WTC11 (cell line): ENCODE data around the gene TMEM17. TPM values are rescaled to one million over a fixed set of nuclear protein-coding genes. Genes with fewer than 3 reads are reported as not detected.

ENCODE experiments used
- ATAC-seq: fragments of 200-7000 bp; cut with Tn5 transposase; 2 replicates; pipeline ENCODE4 v1.10.0; 2021; ENCODE audit warnings: mild to moderate bottlenecking, moderate library complexity
- CTCF ChIA-PET: fragments of 300-600 bp; sonication (Branson Sonifier 250); formaldehyde crosslinking; loops from one replicate; lab custom pipeline; 2021; ENCODE audit warnings: antibody characterized with exemption; lab: Charles Lee
- POLR2A ChIA-PET: fragments of 350-600 bp; sonication (Branson Sonifier 250); formaldehyde crosslinking; loops from one replicate; lab custom pipeline; 2021; ENCODE audit warnings: antibody characterized with exemption; lab: Charles Lee
- DNase-seq: peaks from one replicate; pipeline ENCODE4 v3.0.0; 2021; ENCODE audit warnings: low spot score
- H3K27ac Mint-ChIP-seq: 2 replicates; pipeline ENCODE4 v1.8.0; 2021; ENCODE audit warnings: mixed read lengths
- H3K27me3 Mint-ChIP-seq: 2 replicates; pipeline ENCODE4 v1.8.0; 2021; ENCODE audit warnings: low read depth, mild to moderate bottlenecking, moderate library complexity, mixed read lengths
- H3K36me3 Mint-ChIP-seq: 2 replicates; pipeline ENCODE4 v1.8.0; 2021; ENCODE audit warnings: mixed read lengths
- H3K4me1 Mint-ChIP-seq: 2 replicates; pipeline ENCODE4 v1.8.0; 2022; ENCODE audit warnings: mixed read lengths
- H3K4me3 Mint-ChIP-seq: 2 replicates; pipeline ENCODE4 v1.8.0; 2021; ENCODE audit warnings: mild to moderate bottlenecking, moderate library complexity, mixed read lengths
- H3K9me3 Mint-ChIP-seq: 2 replicates; pipeline ENCODE4 v1.8.0; 2021; ENCODE audit warnings: mixed read lengths
- AFF4 ChIP-seq: sonication (generic); formaldehyde crosslinking; IDR thresholded peaks from 2 replicates; pipeline ENCODE4 v1.8.1; 2023; ENCODE audit warnings: mild to moderate bottlenecking, missing genetic modification reagents, borderline replicate concordance
- CDX4 ChIP-seq: fragments of 250-450 bp; sonication (Bioruptor Pico); IDR thresholded peaks from 2 replicates; pipeline ENCODE4 v1.9.0; 2021; ENCODE audit warnings: moderate library complexity, mild to moderate bottlenecking, inconsistent platforms, borderline replicate concordance
- FOXJ3 ChIP-seq: sonication (generic); formaldehyde crosslinking; IDR thresholded peaks from 2 replicates; pipeline ENCODE4 v1.9.0; 2021; ENCODE audit warnings: missing genetic modification reagents, mild to moderate bottlenecking, borderline replicate concordance
- GABPB1 ChIP-seq: sonication (generic); formaldehyde crosslinking; IDR thresholded peaks from 2 replicates; pipeline ENCODE4 v1.8.1; 2023; ENCODE audit warnings: mild to moderate bottlenecking, missing genetic modification reagents
- GTF2I ChIP-seq: fragments of 250-450 bp; sonication (Bioruptor Pico); conservative IDR thresholded peaks from 2 replicates; pipeline ENCODE4 v1.4.0; 2021; ENCODE audit warnings: mild to moderate bottlenecking
- PRDM15 ChIP-seq: sonication (generic); formaldehyde crosslinking; IDR thresholded peaks from 2 replicates; pipeline ENCODE4 v1.8.0; 2022; ENCODE audit warnings: missing genetic modification reagents
- RORB ChIP-seq: fragments of 250-450 bp; sonication (Bioruptor Pico); IDR thresholded peaks from 2 replicates; pipeline ENCODE4 v1.9.0; 2021; ENCODE audit warnings: mild to moderate bottlenecking
- TCF7 ChIP-seq: sonication (generic); formaldehyde crosslinking; IDR thresholded peaks from 2 replicates; pipeline ENCODE4 v1.8.0; 2022; ENCODE audit warnings: mild to moderate bottlenecking, low read depth, missing genetic modification reagents, moderate library complexity
- ZNF263 ChIP-seq: sonication (generic); formaldehyde crosslinking; IDR thresholded peaks from 2 replicates; pipeline ENCODE4 v1.8.1; 2022; ENCODE audit warnings: low read depth, mild to moderate bottlenecking, moderate library complexity, missing genetic modification reagents
- ZSCAN18 ChIP-seq: fragments of 250-450 bp; sonication (Bioruptor Pico); IDR thresholded peaks from 2 replicates; pipeline ENCODE4 v2.1.2; 2022; ENCODE audit warnings: mild to moderate bottlenecking, moderate library complexity
- total RNA-seq: library from RNA; stranded (reverse); gene quantifications from 3 replicates; pipeline ENCODE4 v1.2.3, GENCODE V29; 2021

TMEM17 gene
- total RNA-seq, 1 experiment from 2014 or later = 1.2 TPM

- Mint-ChIP-seq H3K27ac (no peak overlapping the region), H3K27me3 (no peaks in the 10 kb centered on the region), H3K4me1 (peaks cover 34% of the 10 kb centered on the region), H3K4me3 (no peak overlapping the region), H3K9me3 (peaks cover 16% of the 10 kb centered on the region), H3K36me3 (peaks cover 4% of the 10 kb centered on the region; the same call in 1 of the 2 replicates)
- DNase-seq (no peak), ATAC-seq (no peak)
- POLR2A ChIA-PET = interaction anchor here (2.0 kb wide), 1 partner anchor 22 kb away, joined by 5 read pairs; the partner anchor contains the start of gene TMEM17
- TF ChIP-seq ZNF263 (CRISPR knock-in tag) (no peak), ZSCAN18 (CRISPR knock-in tag) (no peak), TCF7 (CRISPR knock-in tag) (no peak), CDX4 (CRISPR knock-in tag) (no peak)
- CTCF ChIA-PET = interaction anchor here (2.8 kb wide), 1 partner anchor 71 kb away, joined by 12 read pairs; no protein-coding TSS in a partner anchor
Observed at GRCh38 chr2:62527478-62528210, 21.6 kb upstream of the TMEM17 start.

GRCh38 chr2:62526531-62527381 is 20.8 kb upstream of the TMEM17 start:
- Mint-ChIP-seq H3K4me3 (no peak overlapping the region), H3K27ac (peak overlapping the region; percentile 93), H3K36me3 (peaks cover 9% of the 10 kb centered on the region), H3K27me3 (no peaks in the 10 kb centered on the region), H3K9me3 (peaks cover 14% of the 10 kb centered on the region), H3K4me1 (peaks cover 34% of the 10 kb centered on the region)
- ChIA-PET CTCF (interaction anchor here (2.8 kb wide), 1 partner anchor 70 kb away, joined by 12 read pairs; no protein-coding TSS in a partner anchor), POLR2A (interaction anchor here (0.6 to 2.0 kb wide), 2 partner anchors 21 to 281 kb away, joined by 3 to 5 read pairs; partner anchors contain the start of gene TMEM17)
- ATAC-seq (peak; percentile 82), DNase-seq (no peak)
- TF ChIP-seq PRDM15 = peak; percentile 58
- TF ChIP-seq ZNF263 (CRISPR knock-in tag) = no peak
- TF ChIP-seq GTF2I (CRISPR knock-in tag) = 0 out of 2 replicates have a peak, but pooled peaks have one; percentile 39
- TF ChIP-seq GABPB1 (CRISPR knock-in tag) = peak; percentile 84

GRCh38 chr2:62525549-62526269 is 19.7 kb upstream of the TMEM17 start:
- H3K36me3 Mint-ChIP-seq = peaks cover 15% of the 10 kb centered on the region
- peaks cover 21% of the 10 kb centered on the region for H3K9me3 Mint-ChIP-seq
- peaks cover 34% of the 10 kb centered on the region for H3K4me1 Mint-ChIP-seq
- TF ChIP-seq RORB (CRISPR knock-in tag) = no peak
- no peak for TF ChIP-seq AFF4
- no peak for TF ChIP-seq FOXJ3 (CRISPR knock-in tag)
- no peak for TF ChIP-seq PRDM15
- TF ChIP-seq, all 79 proteins: peak for 0
- ChIA-PET POLR2A (no interaction called here), CTCF (interaction anchor here (2.8 kb wide), 1 partner anchor 69 kb away, joined by 12 read pairs; no protein-coding TSS in a partner anchor)
- DNase-seq (no peak), ATAC-seq (no peak)
- 0 out of 2 replicates have a peak overlapping the region, but pooled peaks have one; percentile 5 for H3K4me3 Mint-ChIP-seq
- H3K27me3 Mint-ChIP-seq = no peaks in the 10 kb centered on the region
- H3K27ac Mint-ChIP-seq = peak overlapping the region; percentile 93
